GM23338 (cell line): Measurements from ENCODE around the gene RPRD1A. TPM values are rescaled to one million over a fixed set of nuclear protein-coding genes. Genes with fewer than 3 reads are reported as not detected.

Source experiments
- ATAC-seq: fragments of 200-7000 bp; cut with Tn5 transposase; 3 replicates; pipeline ENCODE4 v1.9.1; 2020
- DNase-seq: peaks from one replicate; pipeline ENCODE4 v3.0.0-alpha.2; 2015; ENCODE audit warnings: low spot score
- H2AFZ ChIP-seq: fragments of 200-600 bp; sonication (generic); 2 replicates; pipeline ENCODE4 v1.8.0; 2016; ENCODE audit warnings: antibody characterized with exemption, mild to moderate bottlenecking, moderate library complexity
- H3F3A ChIP-seq: fragments of 200-600 bp; sonication (generic); replicated peaks from 2 replicates; pipeline ENCODE4 v1.8.0; 2017; ENCODE audit warnings: antibody characterized with exemption, mixed run types, low read depth
- H3K27ac ChIP-seq: fragments of 200-600 bp; sonication (generic); 2 replicates; pipeline ENCODE4 v1.6.1; 2016; ENCODE audit warnings: low read depth
- H3K27me3 ChIP-seq: fragments of 200-600 bp; sonication (generic); 2 replicates; pipeline ENCODE4 v1.8.0; 2016; ENCODE audit warnings: mild to moderate bottlenecking, mixed run types, moderate library complexity; ENCODE audit not compliant: insufficient read depth
- H3K36me3 ChIP-seq: fragments of 200-600 bp; sonication (generic); 2 replicates; pipeline ENCODE4 v1.8.0; 2016; ENCODE audit warnings: mild to moderate bottlenecking; ENCODE audit not compliant: insufficient read depth
- H3K4me1 ChIP-seq: fragments of 200-600 bp; sonication (generic); 2 replicates; pipeline ENCODE4 v1.8.0; 2016; ENCODE audit warnings: mild to moderate bottlenecking, moderate library complexity; ENCODE audit not compliant: insufficient read depth
- H3K4me2 ChIP-seq: fragments of 200-600 bp; sonication (generic); 2 replicates; pipeline ENCODE4 v1.7.1; 2017; ENCODE audit warnings: mixed run types
- H3K4me3 ChIP-seq: fragments of 200-600 bp; sonication (generic); 2 replicates; pipeline ENCODE4 v1.6.1; 2016; ENCODE audit warnings: mixed run types
- H3K79me2 ChIP-seq: fragments of 200-600 bp; sonication (generic); replicated peaks from 2 replicates; pipeline ENCODE4 v1.8.0; 2017; ENCODE audit warnings: mild to moderate bottlenecking; ENCODE audit not compliant: insufficient read depth
- H3K9me2 ChIP-seq: fragments of 200-600 bp; sonication (generic); 2 replicates; pipeline ENCODE4 v1.8.0; 2017; ENCODE audit not compliant: insufficient read depth
- H4K20me1 ChIP-seq: fragments of 200-600 bp; sonication (generic); replicated peaks from 2 replicates; pipeline ENCODE4 v1.8.0; 2017; ENCODE audit warnings: mild to moderate bottlenecking; ENCODE audit not compliant: insufficient read depth
- H3K27ac Mint-ChIP-seq: 2 replicates; pipeline ENCODE4 v1.8.0; 2020; ENCODE audit warnings: inconsistent platforms, mild to moderate bottlenecking, moderate library complexity, mixed read lengths
- H3K27me3 Mint-ChIP-seq: 3 replicates; pipeline ENCODE4 v1.8.0; 2022; ENCODE audit warnings: low read depth, mild to moderate bottlenecking, moderate library complexity, mixed read lengths, inconsistent platforms; ENCODE audit not compliant: insufficient read depth, poor library complexity
- H3K36me3 Mint-ChIP-seq: 3 replicates; pipeline ENCODE4 v1.8.0; 2021; ENCODE audit warnings: low read depth, mild to moderate bottlenecking, inconsistent platforms, moderate library complexity, mixed read lengths
- H3K4me1 Mint-ChIP-seq: 3 replicates; pipeline ENCODE4 v1.8.0; 2020; ENCODE audit warnings: mild to moderate bottlenecking, inconsistent platforms, mixed read lengths
- H3K4me3 Mint-ChIP-seq: 3 replicates; pipeline ENCODE4 v1.8.0; 2021; ENCODE audit warnings: moderate library complexity, mild to moderate bottlenecking, inconsistent platforms, mixed read lengths
- H3K9me3 Mint-ChIP-seq: 3 replicates; pipeline ENCODE4 v1.8.0; 2020; ENCODE audit warnings: moderate library complexity, mild to moderate bottlenecking, inconsistent platforms, mixed read lengths
- CREB1 ChIP-seq: fragments of 250-450 bp; sonication (Bioruptor Pico); IDR thresholded peaks from 2 replicates; pipeline ENCODE4 v1.5.0; 2020; ENCODE audit warnings: low read depth, mild to moderate bottlenecking, moderate library complexity
- EZH2 ChIP-seq: fragments of 200-600 bp; sonication (generic); IDR thresholded peaks from one replicate; pipeline ENCODE4 v1.8.0; 2017; ENCODE audit warnings: antibody characterized with exemption, mild to moderate bottlenecking, low read depth; ENCODE audit not compliant: unreplicated experiment
- JUNB ChIP-seq: IDR thresholded peaks from one replicate; pipeline ENCODE4 v1.6.1; 2016; ENCODE audit warnings: antibody characterized with exemption; ENCODE audit not compliant: unreplicated experiment
- NANOG ChIP-seq: IDR thresholded peaks from 2 replicates; pipeline ENCODE4 v1.6.1; 2016; ENCODE audit warnings: antibody characterized with exemption, borderline replicate concordance
- POLR2AphosphoS5 ChIP-seq: IDR thresholded peaks from 2 replicates; pipeline ENCODE4 v1.6.1; 2016; ENCODE audit warnings: antibody characterized with exemption, low read depth
- STAT1 ChIP-seq: IDR thresholded peaks from one replicate; pipeline ENCODE4 v1.6.1; 2016; ENCODE audit warnings: antibody characterized with exemption; ENCODE audit not compliant: unreplicated experiment
- polyA plus RNA-seq: library from polyadenylated mRNA; unstranded; fragments of >200 nt; fragmentation: Nextera tagmentation; extraction: Ambion mirVana; gene quantifications from 2 replicates; pipeline ENCODE4 v1.2.1, GENCODE V29; 2016
- total RNA-seq: library from RNA; depleted of rRNA; stranded (reverse); fragments of >200 nt; shearing (Covaris generic); gene quantifications from 2 replicates; pipeline ENCODE4 v1.2.3, GENCODE V29; 2014
- TF ChIP-seq, protein P1 (sequence below): IDR thresholded peaks from 2 replicates; pipeline ENCODE4 v1.6.1; 2016; ENCODE audit warnings: antibody characterized with exemption
- TF ChIP-seq, protein P2 (sequence below): IDR thresholded peaks from one replicate; pipeline ENCODE4 v1.6.1; 2018; ENCODE audit warnings: antibody characterized with exemption; ENCODE audit not compliant: unreplicated experiment
- TF ChIP-seq, protein P3 (sequence below), 2 experiments: fragments of 200-600 bp in 1 of 2; sonication (generic) in 1 of 2; conservative IDR thresholded peaks; 2 replicates each; pipeline versions ENCODE4 v1.5.1 to v1.6.1; 2016 to 2017; ENCODE audit warnings: antibody characterized with exemption in 2 of 2, low read depth in 2 of 2, mild to moderate bottlenecking in 2 of 2, moderate library complexity in 1 of 2
- TF ChIP-seq, protein P4 (sequence below): fragments of 250-450 bp; sonication (Bioruptor Pico); IDR thresholded peaks from 2 replicates; pipeline ENCODE4 v1.5.0; 2020; ENCODE audit warnings: mild to moderate bottlenecking, moderate library complexity

RPRD1A gene
- total and polyA plus RNA-seq, 2 experiments from 2014 or later = 67.9 to 157 TPM

DNA sequence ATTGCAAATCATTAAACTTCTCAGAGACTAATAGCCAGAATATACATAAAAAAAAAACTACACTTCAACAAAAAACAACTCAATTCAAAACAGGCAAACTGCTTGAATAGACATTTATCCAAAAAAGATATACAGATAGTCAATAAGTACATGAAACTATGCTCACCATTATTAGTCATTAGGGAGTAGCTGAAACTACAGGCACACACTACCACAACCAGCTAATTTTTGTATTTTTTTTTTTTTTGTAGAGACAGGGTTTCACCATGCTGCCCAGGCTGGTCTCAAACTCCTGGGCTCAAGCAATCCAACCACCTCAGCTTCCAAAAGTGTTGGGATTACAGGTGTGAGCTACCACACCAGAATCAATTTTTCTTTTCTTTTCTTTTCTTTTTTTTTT, 16.9 kb downstream of the RPRD1A start:
- H3K4me2 ChIP-seq = peak overlapping the region; percentile 57
- H3K4me1 Mint-ChIP-seq = peaks cover 41% of the 10 kb centered on the region
- peaks cover 14% of the 10 kb centered on the region for H3K36me3 Mint-ChIP-seq
- peaks cover 14% of the 10 kb centered on the region; the same call in 2 of the 3 replicates for H3K9me3 Mint-ChIP-seq
- no peaks in the 10 kb centered on the region for H3F3A ChIP-seq
- ATAC-seq (no peak), DNase-seq (no peak)
- H3K27ac ChIP-seq = no peak overlapping the region
- peaks cover 100% of the 10 kb centered on the region for H3K79me2 ChIP-seq
- H3K4me3 ChIP-seq = peak overlapping the region; percentile 13
- no peaks in the 10 kb centered on the region for H3K27me3 ChIP-seq
- no peaks in the 10 kb centered on the region for H3K9me2 ChIP-seq
- 0 out of 3 replicates have a peak overlapping the region, but pooled peaks have one; percentile 21 for H3K4me3 Mint-ChIP-seq
- no peaks in the 10 kb centered on the region for H3K36me3 ChIP-seq
- peaks cover 32% of the 10 kb centered on the region for H3K4me1 ChIP-seq
- H2AFZ ChIP-seq = no peak overlapping the region
- peaks cover 50% of the 10 kb centered on the region for H4K20me1 ChIP-seq
- TF ChIP-seq, protein P1, sequence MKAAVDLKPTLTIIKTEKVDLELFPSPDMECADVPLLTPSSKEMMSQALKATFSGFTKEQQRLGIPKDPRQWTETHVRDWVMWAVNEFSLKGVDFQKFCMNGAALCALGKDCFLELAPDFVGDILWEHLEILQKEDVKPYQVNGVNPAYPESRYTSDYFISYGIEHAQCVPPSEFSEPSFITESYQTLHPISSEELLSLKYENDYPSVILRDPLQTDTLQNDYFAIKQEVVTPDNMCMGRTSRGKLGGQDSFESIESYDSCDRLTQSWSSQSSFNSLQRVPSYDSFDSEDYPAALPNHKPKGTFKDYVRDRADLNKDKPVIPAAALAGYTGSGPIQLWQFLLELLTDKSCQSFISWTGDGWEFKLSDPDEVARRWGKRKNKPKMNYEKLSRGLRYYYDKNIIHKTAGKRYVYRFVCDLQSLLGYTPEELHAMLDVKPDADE = no peak
- TF ChIP-seq NANOG = no peak
- TF ChIP-seq POLR2AphosphoS5 = no peak
- TF ChIP-seq, protein P2, sequence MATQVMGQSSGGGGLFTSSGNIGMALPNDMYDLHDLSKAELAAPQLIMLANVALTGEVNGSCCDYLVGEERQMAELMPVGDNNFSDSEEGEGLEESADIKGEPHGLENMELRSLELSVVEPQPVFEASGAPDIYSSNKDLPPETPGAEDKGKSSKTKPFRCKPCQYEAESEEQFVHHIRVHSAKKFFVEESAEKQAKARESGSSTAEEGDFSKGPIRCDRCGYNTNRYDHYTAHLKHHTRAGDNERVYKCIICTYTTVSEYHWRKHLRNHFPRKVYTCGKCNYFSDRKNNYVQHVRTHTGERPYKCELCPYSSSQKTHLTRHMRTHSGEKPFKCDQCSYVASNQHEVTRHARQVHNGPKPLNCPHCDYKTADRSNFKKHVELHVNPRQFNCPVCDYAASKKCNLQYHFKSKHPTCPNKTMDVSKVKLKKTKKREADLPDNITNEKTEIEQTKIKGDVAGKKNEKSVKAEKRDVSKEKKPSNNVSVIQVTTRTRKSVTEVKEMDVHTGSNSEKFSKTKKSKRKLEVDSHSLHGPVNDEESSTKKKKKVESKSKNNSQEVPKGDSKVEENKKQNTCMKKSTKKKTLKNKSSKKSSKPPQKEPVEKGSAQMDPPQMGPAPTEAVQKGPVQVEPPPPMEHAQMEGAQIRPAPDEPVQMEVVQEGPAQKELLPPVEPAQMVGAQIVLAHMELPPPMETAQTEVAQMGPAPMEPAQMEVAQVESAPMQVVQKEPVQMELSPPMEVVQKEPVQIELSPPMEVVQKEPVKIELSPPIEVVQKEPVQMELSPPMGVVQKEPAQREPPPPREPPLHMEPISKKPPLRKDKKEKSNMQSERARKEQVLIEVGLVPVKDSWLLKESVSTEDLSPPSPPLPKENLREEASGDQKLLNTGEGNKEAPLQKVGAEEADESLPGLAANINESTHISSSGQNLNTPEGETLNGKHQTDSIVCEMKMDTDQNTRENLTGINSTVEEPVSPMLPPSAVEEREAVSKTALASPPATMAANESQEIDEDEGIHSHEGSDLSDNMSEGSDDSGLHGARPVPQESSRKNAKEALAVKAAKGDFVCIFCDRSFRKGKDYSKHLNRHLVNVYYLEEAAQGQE = no peak
- TF ChIP-seq, protein P3, sequence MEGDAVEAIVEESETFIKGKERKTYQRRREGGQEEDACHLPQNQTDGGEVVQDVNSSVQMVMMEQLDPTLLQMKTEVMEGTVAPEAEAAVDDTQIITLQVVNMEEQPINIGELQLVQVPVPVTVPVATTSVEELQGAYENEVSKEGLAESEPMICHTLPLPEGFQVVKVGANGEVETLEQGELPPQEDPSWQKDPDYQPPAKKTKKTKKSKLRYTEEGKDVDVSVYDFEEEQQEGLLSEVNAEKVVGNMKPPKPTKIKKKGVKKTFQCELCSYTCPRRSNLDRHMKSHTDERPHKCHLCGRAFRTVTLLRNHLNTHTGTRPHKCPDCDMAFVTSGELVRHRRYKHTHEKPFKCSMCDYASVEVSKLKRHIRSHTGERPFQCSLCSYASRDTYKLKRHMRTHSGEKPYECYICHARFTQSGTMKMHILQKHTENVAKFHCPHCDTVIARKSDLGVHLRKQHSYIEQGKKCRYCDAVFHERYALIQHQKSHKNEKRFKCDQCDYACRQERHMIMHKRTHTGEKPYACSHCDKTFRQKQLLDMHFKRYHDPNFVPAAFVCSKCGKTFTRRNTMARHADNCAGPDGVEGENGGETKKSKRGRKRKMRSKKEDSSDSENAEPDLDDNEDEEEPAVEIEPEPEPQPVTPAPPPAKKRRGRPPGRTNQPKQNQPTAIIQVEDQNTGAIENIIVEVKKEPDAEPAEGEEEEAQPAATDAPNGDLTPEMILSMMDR (conservative IDR thresholded peaks at IDR 0.05; ENCODE audit: low read depth in 2 of 2) = no peak
- no peak for TF ChIP-seq STAT1
- TF ChIP-seq CREB1 (CRISPR knock-in tag) = no peak
- TF ChIP-seq JUNB = no peak
- TF ChIP-seq EZH2 = no peak
- TF ChIP-seq, protein P4, sequence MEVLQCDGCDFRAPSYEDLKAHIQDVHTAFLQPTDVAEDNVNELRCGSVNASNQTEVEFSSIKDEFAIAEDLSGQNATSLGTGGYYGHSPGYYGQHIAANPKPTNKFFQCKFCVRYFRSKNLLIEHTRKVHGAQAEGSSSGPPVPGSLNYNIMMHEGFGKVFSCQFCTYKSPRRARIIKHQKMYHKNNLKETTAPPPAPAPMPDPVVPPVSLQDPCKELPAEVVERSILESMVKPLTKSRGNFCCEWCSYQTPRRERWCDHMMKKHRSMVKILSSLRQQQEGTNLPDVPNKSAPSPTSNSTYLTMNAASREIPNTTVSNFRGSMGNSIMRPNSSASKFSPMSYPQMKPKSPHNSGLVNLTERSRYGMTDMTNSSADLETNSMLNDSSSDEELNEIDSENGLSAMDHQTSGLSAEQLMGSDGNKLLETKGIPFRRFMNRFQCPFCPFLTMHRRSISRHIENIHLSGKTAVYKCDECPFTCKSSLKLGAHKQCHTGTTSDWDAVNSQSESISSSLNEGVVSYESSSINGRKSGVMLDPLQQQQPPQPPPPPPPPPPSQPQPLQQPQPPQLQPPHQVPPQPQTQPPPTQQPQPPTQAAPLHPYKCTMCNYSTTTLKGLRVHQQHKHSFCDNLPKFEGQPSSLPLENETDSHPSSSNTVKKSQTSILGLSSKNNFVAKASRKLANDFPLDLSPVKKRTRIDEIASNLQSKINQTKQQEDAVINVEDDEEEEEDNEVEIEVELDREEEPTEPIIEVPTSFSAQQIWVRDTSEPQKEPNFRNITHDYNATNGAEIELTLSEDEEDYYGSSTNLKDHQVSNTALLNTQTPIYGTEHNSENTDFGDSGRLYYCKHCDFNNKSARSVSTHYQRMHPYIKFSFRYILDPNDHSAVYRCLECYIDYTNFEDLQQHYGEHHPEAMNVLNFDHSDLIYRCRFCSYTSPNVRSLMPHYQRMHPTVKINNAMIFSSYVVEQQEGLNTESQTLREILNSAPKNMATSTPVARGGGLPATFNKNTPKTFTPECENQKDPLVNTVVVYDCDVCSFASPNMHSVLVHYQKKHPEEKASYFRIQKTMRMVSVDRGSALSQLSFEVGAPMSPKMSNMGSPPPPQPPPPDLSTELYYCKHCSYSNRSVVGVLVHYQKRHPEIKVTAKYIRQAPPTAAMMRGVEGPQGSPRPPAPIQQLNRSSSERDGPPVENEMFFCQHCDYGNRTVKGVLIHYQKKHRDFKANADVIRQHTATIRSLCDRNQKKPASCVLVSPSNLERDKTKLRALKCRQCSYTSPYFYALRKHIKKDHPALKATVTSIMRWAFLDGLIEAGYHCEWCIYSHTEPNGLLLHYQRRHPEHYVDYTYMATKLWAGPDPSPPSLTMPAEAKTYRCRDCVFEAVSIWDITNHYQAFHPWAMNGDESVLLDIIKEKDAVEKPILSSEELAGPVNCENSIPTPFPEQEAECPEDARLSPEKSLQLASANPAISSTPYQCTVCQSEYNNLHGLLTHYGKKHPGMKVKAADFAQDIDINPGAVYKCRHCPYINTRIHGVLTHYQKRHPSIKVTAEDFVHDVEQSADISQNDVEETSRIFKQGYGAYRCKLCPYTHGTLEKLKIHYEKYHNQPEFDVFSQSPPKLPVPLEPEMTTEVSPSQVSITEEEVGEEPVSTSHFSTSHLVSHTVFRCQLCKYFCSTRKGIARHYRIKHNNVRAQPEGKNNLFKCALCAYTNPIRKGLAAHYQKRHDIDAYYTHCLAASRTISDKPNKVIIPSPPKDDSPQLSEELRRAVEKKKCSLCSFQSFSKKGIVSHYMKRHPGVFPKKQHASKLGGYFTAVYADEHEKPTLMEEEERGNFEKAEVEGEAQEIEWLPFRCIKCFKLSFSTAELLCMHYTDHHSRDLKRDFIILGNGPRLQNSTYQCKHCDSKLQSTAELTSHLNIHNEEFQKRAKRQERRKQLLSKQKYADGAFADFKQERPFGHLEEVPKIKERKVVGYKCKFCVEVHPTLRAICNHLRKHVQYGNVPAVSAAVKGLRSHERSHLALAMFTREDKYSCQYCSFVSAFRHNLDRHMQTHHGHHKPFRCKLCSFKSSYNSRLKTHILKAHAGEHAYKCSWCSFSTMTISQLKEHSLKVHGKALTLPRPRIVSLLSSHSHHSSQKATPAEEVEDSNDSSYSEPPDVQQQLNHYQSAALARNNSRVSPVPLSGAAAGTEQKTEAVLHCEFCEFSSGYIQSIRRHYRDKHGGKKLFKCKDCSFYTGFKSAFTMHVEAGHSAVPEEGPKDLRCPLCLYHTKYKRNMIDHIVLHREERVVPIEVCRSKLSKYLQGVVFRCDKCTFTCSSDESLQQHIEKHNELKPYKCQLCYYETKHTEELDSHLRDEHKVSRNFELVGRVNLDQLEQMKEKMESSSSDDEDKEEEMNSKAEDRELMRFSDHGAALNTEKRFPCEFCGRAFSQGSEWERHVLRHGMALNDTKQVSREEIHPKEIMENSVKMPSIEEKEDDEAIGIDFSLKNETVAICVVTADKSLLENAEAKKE (CRISPR knock-in tag) = no peak
- no peak overlapping the region for H3K27ac Mint-ChIP-seq
- H3K27me3 Mint-ChIP-seq = no peaks in the 10 kb centered on the region
